ENCODE results near the gene EPB42. TPM values are rescaled to one million over a fixed set of nuclear protein-coding genes. Genes with fewer than 3 reads are reported as not detected.

EPB42 gene
- total RNA-seq, 1 donor from 2014 or later, result not detected

GRCh38 chr15:43194795-43195194, 26.0 kb downstream of the EPB42 start:
- Histone ChIP-seq H3K27me3 (no peaks in the 10 kb centered on the region), H3K4me1 (no peaks in the 10 kb centered on the region), H3K27ac (no peak overlapping the region), H3K36me3 (peaks cover 66 to 72% of the 10 kb centered on the region in 2 donors), H3K4me3 (no peak overlapping the region), H3K9me3 (no peaks in the 10 kb centered on the region)
- TF ChIP-seq CTCF (IDR thresholded peaks at IDR 0.05), result no peak
- intact Hi-C loops (cut with DNase I), result no loop called here
- DNase-seq (ENCODE audit: low spot score in 2 of 2), result no peak

- Histone ChIP-seq H3K4me1 (no peaks in the 10 kb centered on the region), H3K9me3 (no peaks in the 10 kb centered on the region), H3K4me3 (no peak overlapping the region), H3K36me3 (peaks cover 72 to 81% of the 10 kb centered on the region in 2 donors), H3K27me3 (no peaks in the 10 kb centered on the region), H3K27ac (no peak overlapping the region)
- intact Hi-C loops (cut with DNase I), result no loop called here
- no peak for TF ChIP-seq CTCF (IDR thresholded peaks at IDR 0.05)
- DNase-seq (ENCODE audit: low spot score in 2 of 2), result no peak
These were observed 27.1 kb downstream of the EPB42 start for GRCh38 chr15:43193710-43194109.

GRCh38 chr15:43190178-43190577, 30.6 kb downstream of the EPB42 start:
- intact Hi-C loops (cut with DNase I), result no loop called here
- no peak for TF ChIP-seq CTCF (IDR thresholded peaks at IDR 0.05)
- Histone ChIP-seq H3K4me3 (no peak overlapping the region), H3K4me1 (peaks cover 0 to 13% of the 10 kb centered on the region in 2 donors), H3K9me3 (no peaks in the 10 kb centered on the region), H3K27ac (no peak overlapping the region), H3K27me3 (no peaks in the 10 kb centered on the region), H3K36me3 (peaks cover 52 to 57% of the 10 kb centered on the region in 2 donors)
- DNase-seq (ENCODE audit: low spot score in 2 of 2), result no peak

- intact Hi-C loops (cut with DNase I), result no loop called here
- DNase-seq (ENCODE audit: low spot score in 2 of 2), result no peak
- H3K36me3 ChIP-seq, result peaks cover 44 to 49% of the 10 kb centered on the region in 2 donors
- no peak for TF ChIP-seq CTCF (IDR thresholded peaks at IDR 0.05)
- H3K27ac ChIP-seq, result no peak overlapping the region
- no peaks in the 10 kb centered on the region for H3K27me3 ChIP-seq
- no peaks in the 10 kb centered on the region for H3K9me3 ChIP-seq
- H3K4me3 ChIP-seq, result no peak overlapping the region
- peaks cover 0 to 13% of the 10 kb centered on the region in 2 donors for H3K4me1 ChIP-seq
These were observed 31.5 kb downstream of the EPB42 start for GRCh38 chr15:43189296-43189695.

- intact Hi-C loops (cut with DNase I), result no loop called here
- peaks cover 0 to 13% of the 10 kb centered on the region in 2 donors for H3K4me1 ChIP-seq
- no peaks in the 10 kb centered on the region for H3K9me3 ChIP-seq
- peak; percentile 17 to 61 (median 50) for TF ChIP-seq CTCF (IDR thresholded peaks at IDR 0.05)
- DNase-seq (ENCODE audit: low spot score in 2 of 2), result no peak
- H3K36me3 ChIP-seq, result peaks cover 33 to 41% of the 10 kb centered on the region in 2 donors
- peak overlapping the region in 1 of 2 donors; percentile 95 for H3K4me3 ChIP-seq
- no peak overlapping the region for H3K27ac ChIP-seq
- H3K27me3 ChIP-seq, result no peaks in the 10 kb centered on the region
These were observed 33.2 kb downstream of the EPB42 start for GRCh38 chr15:43187544-43188155.

- no peak for TF ChIP-seq CTCF (IDR thresholded peaks at IDR 0.05)
- Histone ChIP-seq H3K9me3 (no peaks in the 10 kb centered on the region), H3K27me3 (no peaks in the 10 kb centered on the region), H3K4me3 (peak overlapping the region; percentile 94 to 95), H3K4me1 (peaks cover 0 to 13% of the 10 kb centered on the region in 2 donors), H3K27ac (peak overlapping the region; percentile 96 to 97), H3K36me3 (peaks cover 18 to 34% of the 10 kb centered on the region in 2 donors)
- intact Hi-C loops (cut with DNase I), result no loop called here
- DNase-seq (ENCODE audit: low spot score in 2 of 2), result no peak
These were observed 34.8 kb downstream of the EPB42 start for GRCh38 chr15:43186003-43186353.

Measured in ascending aorta (tissue), 2 donors.